ENCODE measurements around the gene MMP14. TPM values are rescaled to one million over a fixed set of nuclear protein-coding genes. Genes with fewer than 3 reads are reported as not detected.

MMP14 gene
- total and polyA plus RNA-seq, 2 of the 13 experiments (the other 11 are each of a cell fraction or from before 2014, with no cell fraction given) = 5.2 to 9.8 TPM

DNA sequence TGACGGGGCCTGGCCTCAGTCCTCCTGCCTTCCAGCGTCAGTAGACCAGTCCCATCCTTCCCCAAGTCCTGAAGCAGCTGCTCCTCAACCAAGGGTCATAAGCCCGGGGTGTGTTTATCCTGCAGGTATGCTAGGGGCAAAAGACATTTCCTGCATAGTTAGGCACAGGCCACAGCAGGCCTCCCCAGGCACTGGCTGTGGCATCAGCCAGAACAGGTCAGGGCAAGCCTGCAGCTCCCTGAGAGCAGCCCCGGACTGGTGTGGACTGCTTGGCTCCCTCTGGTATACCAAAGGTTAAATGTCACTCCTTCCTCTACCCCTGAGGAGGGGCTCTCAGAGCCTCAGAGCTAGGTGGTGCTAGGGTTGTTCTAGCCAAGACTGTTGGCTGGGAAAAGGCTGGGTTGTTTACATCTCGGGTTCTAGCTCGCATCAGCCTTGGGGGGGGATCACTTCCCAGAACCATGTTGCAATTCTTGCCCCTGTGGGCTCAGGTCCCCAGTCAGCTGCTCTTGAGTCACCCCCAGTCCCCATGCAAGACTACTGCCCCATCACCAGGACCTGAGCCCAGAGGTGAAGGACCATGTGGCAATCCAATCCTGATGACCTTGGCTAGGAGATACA is 2.9 kb downstream of the MMP14 start (continued):
- TF ChIP-seq ZNF83 (CRISPR knock-in tag; IDR thresholded peaks at IDR 0.05; ENCODE audit: borderline replicate concordance) (no peak), ZNF333 (CRISPR knock-in tag; IDR thresholded peaks at IDR 0.05; ENCODE audit: borderline replicate concordance) (0 out of 2 replicates have a peak, but pooled peaks have one; percentile 13), EHMT2 (IDR thresholded peaks at IDR 0.05; ENCODE audit: borderline replicate concordance, low read depth, low read length) (no peak), RARG (CRISPR knock-in tag; IDR thresholded peaks at IDR 0.05; ENCODE audit: low read depth) (no peak), IKZF1 (IDR thresholded peaks at IDR 0.05) (no peak), CHD2 (IDR thresholded peaks at IDR 0.05; ENCODE audit: low read depth, low read length) (no peak), ARNT (IDR thresholded peaks at IDR 0.05) (no peak), ADNP (CRISPR knock-in tag; IDR thresholded peaks at IDR 0.05) (no peak), ZNF20 (CRISPR knock-in tag; IDR thresholded peaks at IDR 0.05) (no peak), ZSCAN25 (CRISPR knock-in tag; IDR thresholded peaks at IDR 0.05) (0 out of 2 replicates have a peak, but pooled peaks have one; percentile 19), GATAD2A (CRISPR knock-in tag; IDR thresholded peaks at IDR 0.05) (no peak), ZNF572 (CRISPR knock-in tag; IDR thresholded peaks at IDR 0.05) (no peak), FOXK1 (CRISPR knock-in tag; IDR thresholded peaks at IDR 0.05; ENCODE audit: borderline replicate concordance, low read depth) (peak; percentile 32; the same call in 1 of the 2 replicates), ZNF883 (CRISPR knock-in tag; IDR thresholded peaks at IDR 0.05; ENCODE audit: not compliant biosample characterization) (peak; percentile 53), GABPB1 (CRISPR knock-in tag; IDR thresholded peaks at IDR 0.05) (no peak), ZBTB7A (CRISPR knock-in tag; IDR thresholded peaks at IDR 0.05) (no peak)
- TF ChIP-seq, protein P1, sequence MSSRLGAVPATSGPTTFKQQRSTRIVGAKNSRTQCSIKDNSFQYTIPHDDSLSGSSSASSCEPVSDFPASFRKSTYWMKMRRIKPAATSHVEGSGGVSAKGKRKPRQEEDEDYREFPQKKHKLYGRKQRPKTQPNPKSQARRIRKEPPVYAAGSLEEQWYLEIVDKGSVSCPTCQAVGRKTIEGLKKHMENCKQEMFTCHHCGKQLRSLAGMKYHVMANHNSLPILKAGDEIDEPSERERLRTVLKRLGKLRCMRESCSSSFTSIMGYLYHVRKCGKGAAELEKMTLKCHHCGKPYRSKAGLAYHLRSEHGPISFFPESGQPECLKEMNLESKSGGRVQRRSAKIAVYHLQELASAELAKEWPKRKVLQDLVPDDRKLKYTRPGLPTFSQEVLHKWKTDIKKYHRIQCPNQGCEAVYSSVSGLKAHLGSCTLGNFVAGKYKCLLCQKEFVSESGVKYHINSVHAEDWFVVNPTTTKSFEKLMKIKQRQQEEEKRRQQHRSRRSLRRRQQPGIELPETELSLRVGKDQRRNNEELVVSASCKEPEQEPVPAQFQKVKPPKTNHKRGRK (CRISPR knock-in tag; IDR thresholded peaks at IDR 0.05) = no peak
- TF ChIP-seq, protein P2, sequence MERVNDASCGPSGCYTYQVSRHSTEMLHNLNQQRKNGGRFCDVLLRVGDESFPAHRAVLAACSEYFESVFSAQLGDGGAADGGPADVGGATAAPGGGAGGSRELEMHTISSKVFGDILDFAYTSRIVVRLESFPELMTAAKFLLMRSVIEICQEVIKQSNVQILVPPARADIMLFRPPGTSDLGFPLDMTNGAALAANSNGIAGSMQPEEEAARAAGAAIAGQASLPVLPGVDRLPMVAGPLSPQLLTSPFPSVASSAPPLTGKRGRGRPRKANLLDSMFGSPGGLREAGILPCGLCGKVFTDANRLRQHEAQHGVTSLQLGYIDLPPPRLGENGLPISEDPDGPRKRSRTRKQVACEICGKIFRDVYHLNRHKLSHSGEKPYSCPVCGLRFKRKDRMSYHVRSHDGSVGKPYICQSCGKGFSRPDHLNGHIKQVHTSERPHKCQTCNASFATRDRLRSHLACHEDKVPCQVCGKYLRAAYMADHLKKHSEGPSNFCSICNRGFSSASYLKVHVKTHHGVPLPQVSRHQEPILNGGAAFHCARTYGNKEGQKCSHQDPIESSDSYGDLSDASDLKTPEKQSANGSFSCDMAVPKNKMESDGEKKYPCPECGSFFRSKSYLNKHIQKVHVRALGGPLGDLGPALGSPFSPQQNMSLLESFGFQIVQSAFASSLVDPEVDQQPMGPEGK (CRISPR knock-in tag; IDR thresholded peaks at IDR 0.05) = 0 out of 2 replicates have a peak, but pooled peaks have one; percentile 23
- TF ChIP-seq, protein P3, sequence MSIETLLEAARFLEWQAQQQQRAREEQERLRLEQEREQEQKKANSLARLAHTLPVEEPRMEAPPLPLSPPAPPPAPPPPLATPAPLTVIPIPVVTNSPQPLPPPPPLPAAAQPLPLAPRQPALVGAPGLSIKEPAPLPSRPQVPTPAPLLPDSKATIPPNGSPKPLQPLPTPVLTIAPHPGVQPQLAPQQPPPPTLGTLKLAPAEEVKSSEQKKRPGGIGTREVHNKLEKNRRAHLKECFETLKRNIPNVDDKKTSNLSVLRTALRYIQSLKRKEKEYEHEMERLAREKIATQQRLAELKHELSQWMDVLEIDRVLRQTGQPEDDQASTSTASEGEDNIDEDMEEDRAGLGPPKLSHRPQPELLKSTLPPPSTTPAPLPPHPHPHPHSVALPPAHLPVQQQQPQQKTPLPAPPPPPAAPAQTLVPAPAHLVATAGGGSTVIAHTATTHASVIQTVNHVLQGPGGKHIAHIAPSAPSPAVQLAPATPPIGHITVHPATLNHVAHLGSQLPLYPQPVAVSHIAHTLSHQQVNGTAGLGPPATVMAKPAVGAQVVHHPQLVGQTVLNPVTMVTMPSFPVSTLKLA (IDR thresholded peaks at IDR 0.05) = no peak
- TF ChIP-seq, protein P4, sequence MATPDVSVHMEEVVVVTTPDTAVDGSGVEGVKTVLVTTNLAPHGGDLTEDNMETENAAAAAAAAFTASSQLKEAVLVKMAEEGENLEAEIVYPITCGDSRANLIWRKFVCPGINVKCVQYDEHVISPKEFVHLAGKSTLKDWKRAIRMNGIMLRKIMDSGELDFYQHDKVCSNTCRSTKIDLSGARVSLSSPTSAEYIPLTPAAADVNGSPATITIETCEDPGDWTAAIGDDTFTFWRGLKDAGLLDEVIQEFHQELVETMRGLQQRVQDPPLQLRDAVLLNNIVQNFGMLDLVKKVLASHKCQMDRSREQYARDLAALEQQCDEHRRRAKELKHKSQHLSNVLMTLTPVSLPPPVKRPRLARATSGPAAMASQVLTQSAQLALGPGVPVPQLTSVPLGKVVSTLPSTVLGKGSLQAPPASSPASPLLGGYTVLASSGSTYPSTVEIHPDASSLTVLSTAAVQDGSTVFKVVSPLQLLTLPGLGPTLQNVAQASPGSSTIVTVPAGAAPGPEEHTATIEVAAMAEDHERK (CRISPR knock-in tag; IDR thresholded peaks at IDR 0.05; ENCODE audit: low read depth) = no peak
- TF ChIP-seq, protein P5, sequence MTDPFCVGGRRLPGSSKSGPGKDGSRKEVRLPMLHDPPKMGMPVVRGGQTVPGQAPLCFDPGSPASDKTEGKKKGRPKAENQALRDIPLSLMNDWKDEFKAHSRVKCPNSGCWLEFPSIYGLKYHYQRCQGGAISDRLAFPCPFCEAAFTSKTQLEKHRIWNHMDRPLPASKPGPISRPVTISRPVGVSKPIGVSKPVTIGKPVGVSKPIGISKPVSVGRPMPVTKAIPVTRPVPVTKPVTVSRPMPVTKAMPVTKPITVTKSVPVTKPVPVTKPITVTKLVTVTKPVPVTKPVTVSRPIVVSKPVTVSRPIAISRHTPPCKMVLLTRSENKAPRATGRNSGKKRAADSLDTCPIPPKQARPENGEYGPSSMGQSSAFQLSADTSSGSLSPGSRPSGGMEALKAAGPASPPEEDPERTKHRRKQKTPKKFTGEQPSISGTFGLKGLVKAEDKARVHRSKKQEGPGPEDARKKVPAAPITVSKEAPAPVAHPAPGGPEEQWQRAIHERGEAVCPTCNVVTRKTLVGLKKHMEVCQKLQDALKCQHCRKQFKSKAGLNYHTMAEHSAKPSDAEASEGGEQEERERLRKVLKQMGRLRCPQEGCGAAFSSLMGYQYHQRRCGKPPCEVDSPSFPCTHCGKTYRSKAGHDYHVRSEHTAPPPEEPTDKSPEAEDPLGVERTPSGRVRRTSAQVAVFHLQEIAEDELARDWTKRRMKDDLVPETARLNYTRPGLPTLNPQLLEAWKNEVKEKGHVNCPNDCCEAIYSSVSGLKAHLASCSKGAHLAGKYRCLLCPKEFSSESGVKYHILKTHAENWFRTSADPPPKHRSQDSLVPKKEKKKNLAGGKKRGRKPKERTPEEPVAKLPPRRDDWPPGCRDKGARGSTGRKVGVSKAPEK (CRISPR knock-in tag; IDR thresholded peaks at IDR 0.05; ENCODE audit: borderline replicate concordance) = no peak
